Stimulated activated CD4-positive, alpha-beta T cell treated with anti-CD3 and anti-CD28 coated beads, Interleukin-1b, Interleukin-23, amount 100 ng/mL, for 1 hour (primary cell): Measurements from ENCODE around the gene TCHHL1.

Experiments used
- DNase-seq, 2 donors: peaks; one replicate each; pipeline ENCODE4 v3.0.0-alpha.2; 2020; ENCODE audit warnings: low read depth in 2 of 2

The TCHHL1 gene

GRCh38 chr1:152089014-152089674 lies at the start of gene TCHHL1:
TSS of gene TCHHL1 (minus strand) at chr1:152089064. CDS start at chr1:152088143, 921 bp downstream.
- DNase-seq = no peak

GRCh38 chr1:152137215-152137614 lies 48.4 kb upstream of the TCHHL1 start:
- DNase-seq = no peak

GRCh38 chr1:152130186-152130585 lies 41.3 kb upstream of the TCHHL1 start:
- DNase-seq = no peak

GRCh38 chr1:152127673-152128072 lies 38.8 kb upstream of the TCHHL1 start:
- no peak for DNase-seq

GRCh38 chr1:152125834-152126443 lies 37.1 kb upstream of the TCHHL1 start:
- DNase-seq = no peak

GRCh38 chr1:152118915-152119314 lies 30.1 kb upstream of the TCHHL1 start:
- DNase-seq = no peak

GRCh38 chr1:152115344-152115743 lies 26.5 kb upstream of the TCHHL1 start, which contains the start of gene TCHH:
TSS of gene TCHH (minus strand) at chr1:152115444. CDS start at chr1:152114080, 1,364 bp downstream.
- DNase-seq = no peak

DNA sequence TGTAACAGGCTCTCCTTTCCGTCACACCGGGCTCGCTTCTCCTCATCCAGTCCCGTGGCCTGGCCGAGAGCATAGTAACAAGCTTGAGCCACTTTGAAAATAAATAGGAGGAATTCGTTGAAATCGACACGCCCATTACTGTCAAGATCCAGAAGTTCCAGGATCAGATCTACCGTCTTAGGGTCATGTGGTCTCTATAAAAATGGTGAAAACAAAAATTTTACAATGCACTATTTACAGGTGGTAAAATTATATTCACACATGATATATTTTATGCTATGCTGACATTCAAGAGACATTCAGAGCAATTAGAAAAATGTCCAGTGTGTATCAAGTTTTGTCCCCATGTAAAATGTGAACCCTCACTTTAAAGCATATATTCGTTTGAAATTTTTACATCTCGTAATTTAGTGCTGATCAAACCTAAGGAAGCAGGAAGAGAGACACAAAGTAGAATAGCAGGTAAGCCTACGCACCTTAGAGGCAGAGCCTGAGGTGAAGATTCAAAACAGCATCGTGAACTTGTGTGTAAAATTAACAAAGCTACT lies 24.1 kb upstream of the TCHHL1 start:
- no peak for DNase-seq

- no peak for DNase-seq
Measured at GRCh38 chr1:152112101-152112884, 23.4 kb upstream of the TCHHL1 start.

GRCh38 chr1:152111515-152111968 lies 22.7 kb upstream of the TCHHL1 start:
- no peak for DNase-seq

DNA sequence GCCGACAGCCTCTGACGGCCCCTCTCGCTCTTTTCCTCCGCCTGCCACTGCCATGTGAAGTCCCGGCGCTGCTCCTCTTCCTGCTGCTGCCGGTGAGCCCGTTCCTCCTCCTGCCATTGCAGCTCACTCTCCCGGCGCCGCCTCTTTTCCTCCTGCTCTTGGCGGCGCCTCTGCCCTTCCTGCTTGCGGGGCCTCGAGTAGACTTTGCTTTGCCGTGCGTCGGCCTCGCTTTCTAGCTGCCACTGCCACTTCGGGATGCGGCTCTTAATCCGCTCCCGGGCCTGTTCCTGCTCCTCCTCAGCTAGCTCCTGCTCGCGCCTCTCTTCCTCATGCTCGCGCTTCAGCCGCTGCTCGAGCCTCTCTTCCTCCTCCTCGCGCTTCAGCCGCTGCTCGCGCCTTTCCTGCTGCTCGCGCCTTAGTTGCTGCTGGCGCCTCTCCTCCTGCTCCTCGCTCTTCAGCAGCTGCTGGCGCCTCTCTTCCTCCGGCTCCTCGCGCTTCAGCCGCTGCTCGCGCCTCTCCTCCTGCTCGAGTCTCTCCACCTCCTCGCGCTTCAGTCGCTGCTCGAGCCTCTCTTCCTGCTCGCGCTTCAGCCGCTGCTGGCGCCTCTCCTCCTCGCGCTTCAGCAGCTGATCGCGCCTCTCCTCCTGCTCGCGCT lies 22.1 kb upstream of the TCHHL1 start:
- DNase-seq = no peak

GRCh38 chr1:152110365-152110859 lies 21.5 kb upstream of the TCHHL1 start:
- no peak for DNase-seq

DNA sequence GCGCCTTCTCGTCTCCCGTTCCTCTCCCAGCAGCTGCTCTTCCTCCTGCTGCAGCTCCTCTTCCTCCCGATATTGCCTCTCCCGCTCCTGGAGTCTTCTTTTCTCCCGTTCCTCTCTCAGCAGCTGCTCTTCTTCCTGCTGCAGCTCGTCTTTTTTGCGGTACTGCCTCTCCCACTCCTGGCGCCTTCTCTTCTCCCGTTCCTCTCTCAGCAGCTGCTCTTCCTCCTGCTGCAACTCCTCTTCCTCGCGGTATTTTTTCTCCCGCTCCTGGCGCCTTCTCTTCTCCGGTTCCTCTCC lies 21.1 kb upstream of the TCHHL1 start:
- no peak for DNase-seq

DNA sequence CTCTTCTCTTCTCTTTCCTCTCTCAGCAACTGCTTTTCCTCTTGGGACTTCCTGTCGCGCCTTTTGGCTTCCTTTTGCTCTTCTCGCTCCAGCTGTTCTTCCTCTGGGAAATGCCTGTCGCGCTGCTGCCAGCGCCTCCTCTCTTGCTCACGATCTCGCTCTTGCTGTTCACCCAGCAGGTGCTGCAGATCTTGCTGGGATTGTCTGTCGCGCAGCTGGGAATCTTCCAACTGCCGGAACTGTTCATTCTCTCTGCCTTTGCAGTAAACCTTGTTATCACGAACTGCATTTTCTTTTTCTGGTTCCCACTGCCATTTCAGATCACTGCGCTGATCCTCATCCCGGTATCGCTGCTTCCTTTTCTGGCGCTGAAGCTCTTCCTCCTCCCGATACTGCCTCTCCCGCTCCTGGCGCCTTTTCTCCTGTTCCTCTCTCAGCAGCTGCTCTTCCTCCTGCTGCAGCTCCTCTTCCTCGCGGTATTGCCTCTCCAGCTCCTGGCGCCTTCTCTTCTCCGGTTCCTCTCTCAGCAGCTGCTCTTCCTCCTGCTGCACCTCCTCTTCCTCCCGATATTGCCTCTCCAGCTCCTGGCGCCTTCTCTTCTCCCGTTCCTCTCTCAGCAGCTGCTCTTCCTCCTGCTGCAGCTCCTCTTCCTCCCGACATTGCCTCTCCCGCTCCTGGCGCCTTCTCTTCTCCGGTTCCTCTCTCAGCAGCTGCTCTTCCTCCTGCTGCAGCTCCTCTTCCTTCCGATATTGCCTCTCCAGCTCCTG lies 20.6 kb upstream of the TCHHL1 start:
- DNase-seq = no peak

GRCh38 chr1:152108882-152109222 lies 20.0 kb upstream of the TCHHL1 start:
- no peak for DNase-seq

DNA sequence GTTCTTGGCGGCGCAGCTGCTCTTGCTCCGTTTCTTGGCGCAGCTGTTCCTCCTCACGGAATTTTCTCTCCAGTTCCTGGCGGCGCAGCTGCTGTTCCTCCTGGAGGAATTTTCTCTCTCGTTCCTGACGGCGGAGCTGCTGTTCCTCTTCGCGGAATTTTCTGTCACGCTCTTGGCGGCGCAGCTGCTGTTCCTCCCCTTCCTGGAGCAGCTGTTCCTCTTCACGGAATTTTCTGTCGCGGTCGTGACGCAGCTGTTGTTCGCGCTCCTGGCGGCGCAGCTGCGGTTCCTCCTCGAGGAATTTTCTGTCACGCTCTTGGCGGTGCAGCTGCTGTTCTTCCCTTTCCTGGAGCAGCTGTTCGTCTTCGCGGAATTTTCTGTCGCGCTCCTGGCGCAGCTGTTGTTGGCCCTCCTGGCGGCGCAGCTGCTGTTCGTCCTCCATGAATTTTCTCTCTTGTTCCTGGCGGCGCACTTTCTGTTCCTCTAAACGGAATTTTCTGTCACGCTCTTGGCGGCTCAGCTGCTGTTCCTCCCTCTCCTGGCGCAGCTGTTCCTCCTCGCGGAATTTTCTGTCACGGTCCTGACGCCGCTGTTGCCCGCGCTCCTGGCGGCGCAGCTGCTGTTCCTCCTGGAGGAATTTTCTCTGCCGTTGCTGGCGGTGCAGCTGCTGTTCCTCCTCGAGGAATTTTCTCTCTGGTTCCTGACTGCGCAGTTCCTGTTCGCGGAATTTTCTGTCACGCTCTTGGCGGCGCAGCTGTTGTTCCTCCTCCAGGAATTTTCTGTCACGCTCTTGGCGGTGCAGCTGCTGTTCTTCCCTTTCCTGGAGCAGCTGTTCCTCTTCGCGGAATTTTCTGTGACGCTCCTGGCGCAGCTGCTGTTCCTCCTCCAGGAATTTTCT lies 19.4 kb upstream of the TCHHL1 start:
- DNase-seq = no peak

DNA sequence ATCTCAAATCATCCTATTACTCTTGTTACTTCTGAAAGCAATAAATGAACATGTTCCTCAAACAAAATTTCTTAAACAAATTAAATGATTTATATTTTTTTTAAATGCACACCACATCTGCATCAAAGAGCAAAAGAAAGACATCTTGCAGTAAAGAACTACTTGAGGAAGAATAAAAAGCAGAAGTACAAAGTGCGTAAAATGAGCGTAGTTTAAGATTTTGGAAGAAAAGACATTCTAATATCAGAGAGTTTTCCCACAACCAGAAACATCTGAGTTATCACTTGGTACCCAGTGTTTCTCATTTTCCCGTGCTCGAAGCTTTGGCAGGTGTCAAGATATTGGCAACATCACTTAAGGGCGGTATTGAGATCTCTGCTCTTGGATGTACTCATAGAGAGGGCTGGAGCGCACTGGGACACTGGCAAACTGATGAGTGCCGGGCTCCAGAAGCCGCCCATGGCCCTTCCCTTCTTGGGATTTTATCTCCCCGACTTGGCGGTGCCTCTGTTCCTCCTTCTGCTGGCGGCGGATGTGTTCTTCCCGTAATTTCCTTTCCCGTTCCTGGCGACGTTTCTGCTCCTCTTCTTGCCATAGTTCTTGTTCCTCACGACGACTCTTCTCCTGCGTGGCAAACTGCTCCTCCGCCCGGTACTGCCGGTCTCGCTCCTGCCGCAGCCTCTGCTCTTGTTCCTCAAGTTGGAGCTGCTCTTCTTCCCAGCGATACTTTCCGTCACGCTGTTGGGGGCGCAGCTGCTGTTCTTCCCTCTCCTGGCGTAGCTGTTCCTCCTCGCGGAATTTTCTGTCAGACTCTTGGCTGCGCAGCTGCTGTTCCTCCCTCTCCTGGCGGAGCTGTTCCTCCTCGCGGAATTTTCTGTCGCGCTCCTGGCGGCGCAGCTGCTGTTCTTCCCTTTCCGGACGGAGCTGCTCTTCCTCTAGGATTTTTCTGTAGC lies 18.4 kb upstream of the TCHHL1 start:
- DNase-seq = no peak

DNA sequence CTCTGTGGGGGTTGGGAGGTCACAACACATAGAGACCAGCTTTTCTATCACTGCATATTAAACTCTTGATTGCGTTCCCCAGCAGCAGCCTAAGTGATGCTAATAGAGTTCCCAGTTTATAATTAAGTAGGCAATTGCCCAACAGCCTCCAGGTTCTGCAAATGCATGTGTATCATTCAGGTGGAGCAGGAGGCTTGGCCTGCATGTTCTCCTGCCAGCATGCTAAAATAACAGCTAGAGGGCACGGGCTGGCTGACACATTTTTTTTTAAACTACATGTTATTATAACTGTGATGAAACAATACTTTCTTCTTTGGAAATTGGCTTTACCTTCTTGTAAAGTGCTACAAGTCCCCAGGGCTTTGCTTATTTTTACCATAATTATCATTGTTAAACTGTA lies 16.0 kb upstream of the TCHHL1 start:
- DNase-seq = no peak

GRCh38 chr1:152096931-152097330 lies 8.1 kb upstream of the TCHHL1 start:
- no peak for DNase-seq
